ENCODE measurements around the gene SUPT3H.
"Not testable (repeated sequence)": the region's sequence is repeated elsewhere in the genome, so short reads cannot be mapped to it uniquely, and the experiment has no call there.

Gene SUPT3H

DNA sequence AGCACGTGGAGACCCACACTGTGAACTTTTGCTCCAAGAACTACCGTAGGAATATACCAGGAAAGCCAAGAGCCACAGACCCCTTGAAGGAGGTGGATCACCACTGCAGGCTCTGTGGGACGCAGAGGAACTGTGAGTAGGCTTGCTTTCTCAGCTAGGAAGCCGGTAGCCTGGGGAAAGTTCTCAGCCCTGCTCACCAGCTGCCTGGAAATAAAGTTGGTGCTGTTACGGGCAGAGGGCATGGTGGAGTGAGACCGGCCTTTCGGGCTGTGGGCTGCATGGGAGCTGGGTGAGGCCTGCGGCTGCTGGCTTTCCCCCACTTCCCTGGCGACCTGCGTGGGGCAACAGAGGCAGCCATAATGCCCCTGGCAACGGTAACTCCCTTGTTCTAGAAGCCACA lies 422.6 kb downstream of the SUPT3H start:
- no peak for DNase-seq (ENCODE audit: low read depth in 2 of 2)

- DNase-seq (ENCODE audit: low read depth in 2 of 2) = no peak
These were observed 423.5 kb downstream of the SUPT3H start for GRCh38 chr6:44954281-44954680.

DNA sequence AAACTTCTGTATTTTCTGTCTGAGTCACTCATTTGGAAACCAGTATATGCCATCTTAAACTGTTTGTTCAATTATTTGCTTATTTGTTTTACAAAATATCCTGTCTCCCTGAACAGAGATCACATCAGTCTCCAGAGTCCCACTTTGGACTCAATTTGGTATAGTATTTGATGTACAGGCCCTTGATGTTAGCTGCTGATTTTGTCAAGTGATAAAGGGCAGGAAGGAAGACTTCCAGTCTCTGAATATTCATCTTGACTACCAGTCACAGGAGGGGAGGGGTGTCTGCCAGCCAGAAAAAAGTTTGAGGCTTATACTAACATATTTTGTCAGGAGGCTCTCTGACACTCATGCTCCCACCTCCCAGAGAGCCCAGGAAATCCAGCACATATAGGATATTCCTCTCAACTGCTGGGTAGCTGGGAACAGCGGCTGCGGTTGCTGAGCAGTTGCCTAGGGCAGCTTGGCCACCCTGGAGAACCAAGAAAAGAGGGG lies 426.4 kb downstream of the SUPT3H start:
- no peak for DNase-seq (ENCODE audit: low read depth in 2 of 2)

DNA sequence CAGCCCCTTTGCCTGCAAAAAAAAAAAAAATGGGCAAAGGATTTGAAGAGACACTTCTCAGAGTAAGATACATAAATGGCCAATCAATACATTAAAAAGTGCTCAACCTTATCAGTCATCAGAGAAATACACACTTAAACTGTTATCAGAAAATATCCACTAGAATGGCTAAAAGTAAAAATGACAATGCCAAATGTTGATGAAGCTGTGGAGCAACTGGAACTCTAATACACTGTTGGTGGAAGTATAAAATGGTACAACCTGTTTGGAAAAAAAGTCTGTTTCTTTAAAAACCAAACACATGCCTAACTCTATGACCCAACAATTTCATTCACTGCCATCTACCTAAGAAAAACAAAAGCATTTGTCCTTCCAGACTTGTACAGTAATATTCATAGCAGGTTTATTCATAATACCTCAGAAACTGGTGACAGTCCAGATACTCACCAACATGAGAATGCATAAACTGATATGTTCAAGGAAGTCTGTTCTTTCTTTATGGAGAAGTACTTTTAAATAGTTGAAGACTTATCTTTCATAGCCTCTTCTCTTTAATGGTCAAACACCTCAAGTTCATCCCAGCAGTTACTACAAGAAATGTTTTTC lies 428.0 kb downstream of the SUPT3H start:
- no peak for DNase-seq (ENCODE audit: low read depth in 2 of 2)

GRCh38 chr6:44943541-44943940 lies 434.2 kb downstream of the SUPT3H start:
- no peak for DNase-seq (ENCODE audit: low read depth in 2 of 2)

GRCh38 chr6:44942798-44943197 lies 434.9 kb downstream of the SUPT3H start:
- no peak for DNase-seq (ENCODE audit: low read depth in 2 of 2)

- DNase-seq (ENCODE audit: low read depth in 2 of 2) = no peak
These were observed 435.5 kb downstream of the SUPT3H start for GRCh38 chr6:44942201-44942600.

DNA sequence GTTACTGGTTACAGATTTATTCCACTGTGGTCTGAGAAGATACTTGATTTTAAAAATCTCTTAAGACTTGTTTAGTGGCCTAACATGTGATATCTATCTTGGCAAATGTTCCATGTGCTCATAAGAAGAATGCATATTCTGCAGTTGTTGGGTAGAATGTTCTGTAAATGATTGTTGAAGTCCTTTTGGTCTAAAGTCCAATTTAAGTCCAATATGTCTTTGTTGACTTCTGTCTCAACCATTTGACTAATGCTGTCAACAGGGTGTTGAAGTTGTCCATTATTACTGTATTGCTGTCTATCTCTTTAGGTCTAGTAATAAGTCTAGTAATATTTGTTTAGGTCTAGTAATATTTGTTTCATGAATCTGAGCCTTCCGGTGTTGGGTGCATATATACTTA lies 437.4 kb downstream of the SUPT3H start:
- DNase-seq (ENCODE audit: low read depth in 2 of 2) = no peak

DNA sequence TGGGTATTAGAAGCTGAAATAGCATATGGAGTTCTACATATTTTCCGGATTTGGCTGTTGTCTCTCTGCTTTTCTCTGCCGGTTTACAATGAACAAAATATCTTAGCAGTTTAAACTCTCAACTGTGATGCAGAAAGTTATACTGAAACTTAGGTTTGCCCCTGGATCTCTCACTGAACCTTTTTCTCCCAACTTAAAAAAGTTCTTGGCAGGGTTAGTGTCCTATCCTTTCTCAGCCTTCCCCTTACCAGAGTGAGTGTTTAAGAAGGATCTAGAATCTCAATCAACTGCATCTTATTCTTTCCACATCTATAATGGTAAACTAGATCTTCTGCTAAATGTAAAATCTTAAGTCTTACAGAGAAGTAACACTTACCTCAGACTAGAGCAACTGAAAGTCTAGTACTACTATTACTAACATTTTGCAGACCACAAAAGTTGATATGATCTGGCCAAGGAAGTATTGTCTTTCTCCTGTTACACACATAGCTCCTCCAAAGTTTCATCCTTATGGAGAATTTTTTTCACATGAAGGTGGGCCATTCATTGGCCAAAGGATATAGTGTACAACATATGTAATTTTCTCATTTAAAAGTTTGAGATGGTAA lies 441.9 kb downstream of the SUPT3H start:
- no peak for DNase-seq (ENCODE audit: low read depth in 2 of 2)

DNA sequence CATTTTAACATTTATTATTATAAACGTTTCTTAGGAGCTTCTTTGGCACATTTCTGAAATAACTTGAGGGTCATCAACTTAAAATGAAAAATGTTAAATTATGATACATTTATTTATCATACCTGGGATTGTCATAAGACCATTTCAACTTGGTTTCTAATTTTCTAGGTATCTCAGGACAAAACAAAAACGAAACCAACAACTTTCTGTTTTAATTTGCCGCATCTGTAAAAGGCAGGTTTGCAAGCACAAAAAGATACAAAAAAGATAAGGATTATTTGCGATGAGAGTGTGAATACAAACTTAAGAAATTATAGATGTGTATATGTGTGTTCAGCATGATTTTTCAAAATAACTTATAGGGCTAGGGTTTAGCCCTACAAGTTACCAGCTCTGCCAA lies 444.6 kb downstream of the SUPT3H start:
- no peak for DNase-seq (ENCODE audit: low read depth in 2 of 2)

GRCh38 chr6:44932651-44933091 lies 445.1 kb downstream of the SUPT3H start:
- no peak for DNase-seq (ENCODE audit: low read depth in 2 of 2)

DNA sequence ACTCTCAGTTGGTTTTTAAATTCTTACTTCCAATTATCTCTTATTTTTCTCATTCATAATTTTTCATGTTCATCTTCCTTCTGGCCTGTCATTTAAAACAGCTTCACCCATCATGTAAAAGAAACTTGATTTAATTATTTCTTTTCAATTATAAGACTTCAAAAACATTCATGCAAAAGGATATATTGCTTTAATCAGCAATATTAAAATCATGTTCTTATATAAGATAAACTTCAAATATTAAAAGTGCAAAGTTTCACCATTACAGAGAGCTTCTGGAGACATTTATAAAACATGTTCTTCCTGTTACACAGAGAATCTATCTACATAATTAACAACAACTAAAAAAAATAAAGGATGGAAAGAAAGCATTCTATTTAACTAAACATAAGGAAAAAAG lies 446.3 kb downstream of the SUPT3H start:
- DNase-seq (ENCODE audit: low read depth in 2 of 2) = no peak

GRCh38 chr6:44926556-44926955 lies 451.2 kb downstream of the SUPT3H start:
- no peak for DNase-seq (ENCODE audit: low read depth in 2 of 2)

- DNase-seq (ENCODE audit: low read depth in 2 of 2) = no peak
These were observed 452.5 kb downstream of the SUPT3H start for GRCh38 chr6:44925100-44925739.

DNA sequence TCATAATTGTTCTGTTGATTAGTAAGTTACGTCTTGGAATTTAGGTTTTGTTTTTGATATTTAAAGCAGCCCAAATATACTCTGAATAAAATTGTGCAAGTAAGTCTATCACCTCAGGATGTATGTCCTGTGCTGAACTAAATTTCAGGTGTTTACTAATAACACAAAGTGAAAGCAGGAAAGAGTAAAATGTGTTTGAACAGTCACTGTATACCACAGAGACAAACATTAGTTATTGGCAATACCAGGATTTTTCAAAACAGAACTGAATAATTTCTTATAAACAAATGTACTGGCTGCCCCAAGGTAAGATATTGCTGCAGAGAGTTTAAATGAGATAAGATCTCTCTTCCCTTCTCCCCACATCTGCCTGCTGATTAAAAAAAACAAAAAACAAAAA lies 454.3 kb downstream of the SUPT3H start:
- DNase-seq (ENCODE audit: low read depth in 2 of 2) = no peak

DNA sequence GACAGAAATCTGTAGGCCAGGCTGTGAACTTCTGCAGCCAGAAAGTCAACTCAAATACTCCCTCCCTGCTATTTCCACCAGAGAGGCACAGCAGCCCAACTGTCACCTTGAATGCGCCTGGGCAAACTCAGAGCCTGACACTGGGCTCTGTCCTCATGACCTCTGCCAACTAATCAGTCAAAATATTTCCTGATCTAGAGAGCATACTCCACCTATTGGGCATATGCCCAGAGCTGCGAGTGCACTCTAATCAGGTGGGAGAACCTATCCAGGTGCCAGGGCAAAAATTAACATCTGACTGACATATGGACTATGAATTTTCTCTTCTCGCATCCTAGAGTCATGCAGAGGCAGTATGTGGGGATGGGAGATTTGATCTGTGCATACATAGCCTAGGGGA lies 455.9 kb downstream of the SUPT3H start:
- no peak for DNase-seq (ENCODE audit: low read depth in 2 of 2)

GRCh38 chr6:44920952-44921491 lies 456.7 kb downstream of the SUPT3H start:
- DNase-seq (ENCODE audit: low read depth in 2 of 2) = no peak

- no peak for DNase-seq (ENCODE audit: low read depth in 2 of 2)
These were observed 458.9 kb downstream of the SUPT3H start for GRCh38 chr6:44918671-44919296.

DNA sequence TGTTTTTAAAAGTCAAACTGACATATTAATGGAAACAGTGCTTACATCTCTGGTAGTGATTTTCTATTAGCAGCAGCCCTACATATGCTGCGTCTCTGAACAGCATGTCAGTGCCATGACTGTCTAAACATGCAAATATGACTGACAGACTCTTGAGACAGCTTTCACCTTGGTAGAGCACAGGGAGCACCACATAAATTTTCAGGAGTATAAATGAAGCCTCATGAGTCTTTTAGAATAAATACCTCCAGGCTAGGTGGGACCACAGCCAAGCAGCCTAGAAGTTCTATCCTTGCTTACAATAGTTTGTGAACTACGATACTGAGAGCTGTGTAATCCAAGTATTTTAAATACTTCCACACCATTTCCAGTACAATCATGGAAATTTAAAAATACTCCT lies 460.3 kb downstream of the SUPT3H start:
- DNase-seq (ENCODE audit: low read depth in 2 of 2) = no peak

GRCh38 chr6:44915111-44915510 lies 462.6 kb downstream of the SUPT3H start:
- DNase-seq (ENCODE audit: low read depth in 2 of 2) = no peak

GRCh38 chr6:44914141-44914540 lies 463.6 kb downstream of the SUPT3H start:
- no peak for DNase-seq (ENCODE audit: low read depth in 2 of 2)

DNA sequence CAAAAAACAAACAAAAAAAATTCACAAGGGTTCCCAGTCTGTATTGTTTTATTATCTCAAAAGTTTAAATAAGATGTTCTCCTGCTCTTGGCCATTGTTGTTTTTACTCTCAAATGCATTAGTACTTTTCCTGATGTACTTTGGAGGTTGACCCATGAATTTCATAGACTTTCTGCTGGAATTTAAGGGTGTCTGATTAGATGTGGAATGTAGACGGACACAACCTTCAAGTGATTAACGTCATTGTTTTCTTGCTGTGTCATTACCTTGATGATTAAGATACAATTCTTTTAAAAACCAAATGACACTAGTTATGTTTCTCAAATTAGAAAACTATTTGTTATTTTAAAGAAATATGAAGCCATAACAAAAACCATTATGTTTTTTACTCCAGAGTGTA lies 471.0 kb downstream of the SUPT3H start:
- DNase-seq (ENCODE audit: low read depth in 2 of 2) = no peak

DNA sequence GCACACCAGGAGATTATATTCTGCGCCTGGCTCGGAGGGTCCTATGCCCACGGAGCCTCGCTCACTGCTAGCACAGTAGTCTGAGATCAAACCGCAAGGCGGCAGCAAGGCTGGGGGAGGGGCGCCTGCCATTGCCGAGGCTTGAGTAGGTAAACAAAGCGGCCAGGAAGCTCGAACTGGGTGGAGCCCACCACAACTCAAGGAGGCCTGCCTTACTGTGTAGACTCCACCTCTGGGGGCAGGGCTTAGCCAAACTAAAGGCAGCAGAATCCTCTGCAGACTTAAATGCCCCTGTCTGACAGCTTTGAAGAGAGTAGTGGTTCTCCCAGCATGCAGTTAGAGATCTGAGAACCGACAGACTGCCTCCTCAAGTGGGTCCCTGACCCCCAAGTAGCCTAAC lies 477.4 kb downstream of the SUPT3H start:
- not testable (repeated sequence) for DNase-seq (ENCODE audit: low read depth in 2 of 2)
